GM23338 (cell line): ENCODE results near the gene ZAP70. TPM values are rescaled to one million over a fixed set of nuclear protein-coding genes. Genes with fewer than 3 reads are reported as not detected.

Source experiments
- ATAC-seq: fragments of 200-7000 bp; cut with Tn5 transposase; 3 replicates; pipeline ENCODE4 v1.9.1; 2020
- DNase-seq: peaks from one replicate; pipeline ENCODE4 v3.0.0-alpha.2; 2015; ENCODE audit warnings: low spot score
- H2AFZ ChIP-seq: fragments of 200-600 bp; sonication (generic); 2 replicates; pipeline ENCODE4 v1.8.0; 2016; ENCODE audit warnings: antibody characterized with exemption, mild to moderate bottlenecking, moderate library complexity
- H3F3A ChIP-seq: fragments of 200-600 bp; sonication (generic); replicated peaks from 2 replicates; pipeline ENCODE4 v1.8.0; 2017; ENCODE audit warnings: antibody characterized with exemption, mixed run types, low read depth
- H3K27ac ChIP-seq: fragments of 200-600 bp; sonication (generic); 2 replicates; pipeline ENCODE4 v1.6.1; 2016; ENCODE audit warnings: low read depth
- H3K27me3 ChIP-seq: fragments of 200-600 bp; sonication (generic); 2 replicates; pipeline ENCODE4 v1.8.0; 2016; ENCODE audit warnings: mild to moderate bottlenecking, mixed run types, moderate library complexity; ENCODE audit not compliant: insufficient read depth
- H3K36me3 ChIP-seq: fragments of 200-600 bp; sonication (generic); 2 replicates; pipeline ENCODE4 v1.8.0; 2016; ENCODE audit warnings: mild to moderate bottlenecking; ENCODE audit not compliant: insufficient read depth
- H3K4me1 ChIP-seq: fragments of 200-600 bp; sonication (generic); 2 replicates; pipeline ENCODE4 v1.8.0; 2016; ENCODE audit warnings: mild to moderate bottlenecking, moderate library complexity; ENCODE audit not compliant: insufficient read depth
- H3K4me2 ChIP-seq: fragments of 200-600 bp; sonication (generic); 2 replicates; pipeline ENCODE4 v1.7.1; 2017; ENCODE audit warnings: mixed run types
- H3K4me3 ChIP-seq: fragments of 200-600 bp; sonication (generic); 2 replicates; pipeline ENCODE4 v1.6.1; 2016; ENCODE audit warnings: mixed run types
- H3K79me2 ChIP-seq: fragments of 200-600 bp; sonication (generic); replicated peaks from 2 replicates; pipeline ENCODE4 v1.8.0; 2017; ENCODE audit warnings: mild to moderate bottlenecking; ENCODE audit not compliant: insufficient read depth
- H3K9me2 ChIP-seq: fragments of 200-600 bp; sonication (generic); 2 replicates; pipeline ENCODE4 v1.8.0; 2017; ENCODE audit not compliant: insufficient read depth
- H4K20me1 ChIP-seq: fragments of 200-600 bp; sonication (generic); replicated peaks from 2 replicates; pipeline ENCODE4 v1.8.0; 2017; ENCODE audit warnings: mild to moderate bottlenecking; ENCODE audit not compliant: insufficient read depth
- H3K27ac Mint-ChIP-seq: 2 replicates; pipeline ENCODE4 v1.8.0; 2020; ENCODE audit warnings: inconsistent platforms, mild to moderate bottlenecking, moderate library complexity, mixed read lengths
- H3K27me3 Mint-ChIP-seq: 3 replicates; pipeline ENCODE4 v1.8.0; 2022; ENCODE audit warnings: low read depth, mild to moderate bottlenecking, moderate library complexity, mixed read lengths, inconsistent platforms; ENCODE audit not compliant: insufficient read depth, poor library complexity
- H3K36me3 Mint-ChIP-seq: 3 replicates; pipeline ENCODE4 v1.8.0; 2021; ENCODE audit warnings: low read depth, mild to moderate bottlenecking, inconsistent platforms, moderate library complexity, mixed read lengths
- H3K4me1 Mint-ChIP-seq: 3 replicates; pipeline ENCODE4 v1.8.0; 2020; ENCODE audit warnings: mild to moderate bottlenecking, inconsistent platforms, mixed read lengths
- H3K4me3 Mint-ChIP-seq: 3 replicates; pipeline ENCODE4 v1.8.0; 2021; ENCODE audit warnings: moderate library complexity, mild to moderate bottlenecking, inconsistent platforms, mixed read lengths
- H3K9me3 Mint-ChIP-seq: 3 replicates; pipeline ENCODE4 v1.8.0; 2020; ENCODE audit warnings: moderate library complexity, mild to moderate bottlenecking, inconsistent platforms, mixed read lengths
- CREB1 ChIP-seq: fragments of 250-450 bp; sonication (Bioruptor Pico); IDR thresholded peaks from 2 replicates; pipeline ENCODE4 v1.5.0; 2020; ENCODE audit warnings: low read depth, mild to moderate bottlenecking, moderate library complexity
- CTCF ChIP-seq, 2 experiments: fragments of 200-600 bp in 1 of 2; sonication (generic) in 1 of 2; conservative IDR thresholded peaks; 2 replicates each; pipeline versions ENCODE4 v1.5.1 to v1.6.1; 2016 to 2017; ENCODE audit warnings: antibody characterized with exemption in 2 of 2, low read depth in 2 of 2, mild to moderate bottlenecking in 2 of 2, moderate library complexity in 1 of 2
- ETS1 ChIP-seq: IDR thresholded peaks from 2 replicates; pipeline ENCODE4 v1.6.1; 2016; ENCODE audit warnings: antibody characterized with exemption
- EZH2 ChIP-seq: fragments of 200-600 bp; sonication (generic); IDR thresholded peaks from one replicate; pipeline ENCODE4 v1.8.0; 2017; ENCODE audit warnings: antibody characterized with exemption, mild to moderate bottlenecking, low read depth; ENCODE audit not compliant: unreplicated experiment
- EZH2phosphoT487 ChIP-seq: fragments of 200-600 bp; sonication (generic); IDR thresholded peaks from one replicate; pipeline ENCODE4 v1.8.1; 2018; ENCODE audit warnings: antibody characterized with exemption; ENCODE audit not compliant: unreplicated experiment
- JUNB ChIP-seq: IDR thresholded peaks from one replicate; pipeline ENCODE4 v1.6.1; 2016; ENCODE audit warnings: antibody characterized with exemption; ENCODE audit not compliant: unreplicated experiment
- NANOG ChIP-seq: IDR thresholded peaks from 2 replicates; pipeline ENCODE4 v1.6.1; 2016; ENCODE audit warnings: antibody characterized with exemption, borderline replicate concordance
- POLR2AphosphoS5 ChIP-seq: IDR thresholded peaks from 2 replicates; pipeline ENCODE4 v1.6.1; 2016; ENCODE audit warnings: antibody characterized with exemption, low read depth
- REST ChIP-seq: IDR thresholded peaks from one replicate; pipeline ENCODE4 v1.6.1; 2018; ENCODE audit warnings: antibody characterized with exemption; ENCODE audit not compliant: unreplicated experiment
- STAT1 ChIP-seq: IDR thresholded peaks from one replicate; pipeline ENCODE4 v1.6.1; 2016; ENCODE audit warnings: antibody characterized with exemption; ENCODE audit not compliant: unreplicated experiment
- ZNF114 ChIP-seq: fragments of 250-450 bp; sonication (Bioruptor Pico); IDR thresholded peaks from 2 replicates; pipeline ENCODE4 v1.5.0; 2020; ENCODE audit warnings: mild to moderate bottlenecking, moderate library complexity
- ZNF331 ChIP-seq: fragments of 250-450 bp; sonication (Bioruptor Pico); IDR thresholded peaks from 2 replicates; pipeline ENCODE4 v1.5.0; 2020; ENCODE audit warnings: low read depth, mild to moderate bottlenecking, moderate library complexity
- ZNF462 ChIP-seq: fragments of 250-450 bp; sonication (Bioruptor Pico); IDR thresholded peaks from 2 replicates; pipeline ENCODE4 v1.5.0; 2020; ENCODE audit warnings: mild to moderate bottlenecking, moderate library complexity
- polyA plus RNA-seq: library from polyadenylated mRNA; unstranded; fragments of >200 nt; fragmentation: Nextera tagmentation; extraction: Ambion mirVana; gene quantifications from 2 replicates; pipeline ENCODE4 v1.2.1, GENCODE V29; 2016
- total RNA-seq: library from RNA; depleted of rRNA; stranded (reverse); fragments of >200 nt; shearing (Covaris generic); gene quantifications from 2 replicates; pipeline ENCODE4 v1.2.3, GENCODE V29; 2014

ZAP70 gene
- total and polyA plus RNA-seq, 2 experiments from 2014 or later, result 0.42 TPM; not detected in 1

- DNase-seq (no peak), ATAC-seq (no peak)
- Histone ChIP-seq H3F3A (no peaks in the 10 kb centered on the region), H3K4me3 (no peak overlapping the region), H3K79me2 (no peaks in the 10 kb centered on the region), H4K20me1 (no peaks in the 10 kb centered on the region), H3K9me2 (no peaks in the 10 kb centered on the region), H3K27me3 (no peaks in the 10 kb centered on the region), H3K4me1 (0 out of 2 replicates have a peak, but pooled peaks cover 3% of the 10 kb centered on the region), H3K36me3 (no peaks in the 10 kb centered on the region), H3K4me2 (no peak overlapping the region), H3K27ac (no peak overlapping the region), H2AFZ (no peak overlapping the region)
- Mint-ChIP-seq H3K27ac (no peak overlapping the region), H3K27me3 (peaks cover 6% of the 10 kb centered on the region), H3K9me3 (no peaks in the 10 kb centered on the region; the same call in 2 of the 3 replicates), H3K4me1 (peaks cover 8% of the 10 kb centered on the region), H3K36me3 (peaks cover under 1% of the 10 kb centered on the region; the same call in 1 of the 3 replicates), H3K4me3 (no peak overlapping the region)
- TF ChIP-seq NANOG (no peak), CTCF (conservative IDR thresholded peaks at IDR 0.05; ENCODE audit: low read depth in 2 of 2) (no peak), POLR2AphosphoS5 (no peak), STAT1 (no peak), EZH2phosphoT487 (no peak), ZNF462 (CRISPR knock-in tag) (no peak), CREB1 (CRISPR knock-in tag) (no peak), EZH2 (no peak), ETS1 (no peak), JUNB (no peak), ZNF331 (CRISPR knock-in tag) (no peak), ZNF114 (CRISPR knock-in tag) (no peak), REST (no peak)
Observed at GRCh38 chr2:97704989-97705388, 8.4 kb upstream of the ZAP70 start.
